Ovary (tissue), 10 donors: ENCODE measurements around the gene ZNF419. TPM values are rescaled to one million over a fixed set of nuclear protein-coding genes. Genes with fewer than 3 reads are reported as not detected.
"Not testable (repeated sequence)": the region's sequence is repeated elsewhere in the genome, so short reads cannot be mapped to it uniquely, and the experiment has no call there.

Experiments used
- DNase-seq, 5 donors: peaks; one replicate each; pipeline ENCODE4 v3.0.0-alpha.2; 2019 to 2020
- H3K27ac ChIP-seq, 2 donors: fragments of 200-600 bp; one replicate each; pipeline versions ENCODE4 v1.5.1 to v1.8.0; 2019 to 2022
- H3K27me3 ChIP-seq: fragments of 200-600 bp; one replicate; pipeline ENCODE4 v1.8.0; 2022
- H3K36me3 ChIP-seq: fragments of 200-600 bp; sonication (generic); one replicate; pipeline ENCODE4 v1.5.1; 2019
- H3K4me1 ChIP-seq: one replicate; pipeline ENCODE4 v1.8.1; 2013; ENCODE audit warnings: mild to moderate bottlenecking, moderate library complexity; ENCODE audit not compliant: insufficient read depth
- H3K4me3 ChIP-seq: fragments of 200-600 bp; sonication (generic); one replicate; pipeline ENCODE4 v1.5.1; 2017
- H3K9me3 ChIP-seq, 2 donors: fragments of 200-600 bp in 1 of 2; sonication (generic) in 1 of 2; one replicate each; pipeline versions ENCODE4 v1.5.1 to v1.8.1; 2013 to 2019; ENCODE audit warnings: mild to moderate bottlenecking in 1 of 2, moderate library complexity in 1 of 2
- EP300 ChIP-seq: sonication (generic); formaldehyde crosslinking; IDR thresholded peaks from one replicate; pipeline ENCODE4 v1.6.1; 2017; ENCODE audit warnings: antibody characterized with exemption
- POLR2A ChIP-seq: fragments of 450-650 bp; IDR thresholded peaks from one replicate; pipeline ENCODE4 v1.6.1; 2017; ENCODE audit warnings: antibody characterized with exemption, mild to moderate bottlenecking, moderate library complexity
- WGBS, 3 donors: extraction: QIAGEN DNeasy Blood & Tissue Kit in 1 of 3; methylation state at CpG; one replicate each; pipeline versions ENCODE4 v1.1.5 to v1.1.7; 2013 to 2017; 5-methylcytosine and 5-hydroxymethylcytosine counted together
- intact Hi-C, 4 donors: fragments of 100-400 bp; cut with DNase I; formaldehyde crosslinking; loops; one replicate each; pipeline versions ENCODE4 v1.11.0 to v1.15.1; 2022 to 2023
- long read RNA-seq, 3 donors: library from polyadenylated mRNA in 2 of 3; unstranded in 2 of 3; transcript quantifications; one replicate each; pipeline ENCODE4 v2.0.0 and lab custom pipeline, GENCODE V29; 2021 to 2026
- polyA plus RNA-seq, 2 donors: library from polyadenylated mRNA; stranded (reverse); fragments of 200-250 nt in 1 of 2; fragments of 350-450 nt in 1 of 2; fragmentation: Illumina TruSeq in 1 of 2; extraction: RNeasy Lipid Tissue Mini Kit (QIAGEN cat#74804) in 1 of 2; gene quantifications; one replicate each; pipeline ENCODE4 v1.2.3, GENCODE V29; 2013 to 2014
- total RNA-seq, 7 donors: library from RNA; depleted of rRNA in 2 of 7; stranded (reverse); fragments of >200 nt in 2 of 7; fragmentation: NEBNext Ultra II Directional in 3 of 7; extraction: Animal tissue kit (Norgen Biotek cat#: 25700) in 3 of 7; gene quantifications; one replicate each; pipeline versions ENCODE4 v1.1.0 to v1.2.4, GENCODE V29; 2016 to 2023
- TF ChIP-seq, protein P1 (sequence below), 3 donors: fragments of 450-650 bp in 2 of 3; fragments of 200-600 bp in 1 of 3; IDR thresholded peaks; one replicate each; pipeline versions ENCODE4 v1.5.1 to v1.8.0; 2016 to 2022; ENCODE audit warnings: antibody characterized with exemption in 3 of 3, mild to moderate bottlenecking in 1 of 3
- donor health status: DM: no; HTN: no; CAD: no; lungs with moderate emphysema.
- donor health status: DM: no; HTN: no; CAD: no.
- donor health status: Bipolar disorder and iron deficiency.
- donor health status: DM: yes; HTN: yes; CAD: no.
- donor health status: DM: no; HTN: no; CAD: no.
- donor health status: DM: yes; HTN: yes; CAD: no.

The ZNF419 gene
- total RNA-seq: 10 to 100 TPM in 6 of 7 donors, 1 to 10 TPM in 1; 6.8 to 14.7 (median 12.1) TPM
- 1 to 10 TPM; 7.2 to 8.5 TPM for polyA plus RNA-seq
- long read RNA-seq, donor 1, transcript ZNF419-202 (4 exons, 3,654 nt): minor isoform, 7 of 53 reads
- long read RNA-seq, donor 1, transcript ZNF419-212 (3 exons, 561 nt): minor isoform, 7 of 53 reads
- long read RNA-seq, donor 1, transcript ZNF419-204 (3 exons, 2,186 nt): minor isoform, 11 of 53 reads
- long read RNA-seq, donor 1, transcript ZNF419-207 (4 exons, 1,857 nt): major isoform, 13 of 53 reads
- long read RNA-seq, donor 1, partial matches to known transcripts: 0 of 53 reads
- long read RNA-seq, donor 1, other reads (novel, unspliced or antisense): 3 of 53 reads
- long read RNA-seq, donor 2, partial matches to known transcripts: 0 of 5 reads
- long read RNA-seq, donor 2, other reads (novel, unspliced or antisense): 0 of 5 reads
- long read RNA-seq, donor 3, transcript ZNF419-207 (4 exons, 1,857 nt): major isoform, 11 of 19 reads
- long read RNA-seq, donor 3, partial matches to known transcripts: 0 of 19 reads
- long read RNA-seq, donor 3, other reads (novel, unspliced or antisense): 2 of 19 reads

DNA sequence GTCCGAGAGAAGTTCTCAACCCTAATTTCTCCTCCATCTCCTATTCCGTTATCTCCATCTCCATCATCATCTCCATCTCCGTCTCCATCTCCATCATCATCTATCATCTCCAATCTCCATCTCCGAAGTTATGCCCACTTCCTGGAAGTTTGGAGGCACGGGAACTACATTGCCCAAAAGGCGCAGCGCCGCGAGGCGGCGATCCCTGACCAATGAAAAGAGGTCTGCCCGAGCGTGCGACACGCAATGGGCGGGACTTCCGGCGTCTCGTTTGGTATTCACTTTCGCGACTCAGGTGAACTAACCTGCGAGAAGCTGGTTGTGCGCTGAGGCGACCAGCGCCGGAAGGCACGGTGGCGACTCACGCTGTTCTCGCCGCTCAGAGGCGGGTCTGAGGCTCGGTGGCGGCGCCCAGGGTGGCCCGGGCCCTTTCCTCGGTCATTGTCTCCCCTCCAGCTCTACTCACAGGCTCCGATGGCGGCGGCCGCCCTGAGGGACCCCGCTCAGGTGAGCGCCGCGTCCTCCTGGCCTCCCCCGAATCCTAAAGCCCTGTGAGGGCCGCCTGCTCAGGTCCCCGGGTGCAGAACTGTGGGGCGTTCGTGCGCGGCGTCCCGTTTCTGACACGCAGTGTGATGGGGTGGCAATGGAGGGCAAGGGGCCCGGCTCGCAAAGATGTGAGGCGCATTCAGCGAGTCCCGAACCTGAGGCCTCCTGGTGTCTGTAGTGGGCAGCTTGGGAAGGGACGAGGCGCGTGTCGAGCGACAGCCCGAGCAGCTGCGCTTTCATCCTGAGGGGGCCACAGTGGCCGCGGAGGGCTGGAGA lies at the start of gene ZNF419:
Gene ZNF419, plus strand, starts transcription at position 274 of the 822 bp plus-strand sequence. Its CDS starts 201 bp downstream, at position 475.
- H3K27ac ChIP-seq: peak within 1 kb of the TSS; percentile 37 to 40
- H3K36me3 ChIP-seq: not testable (repeated sequence)

DNA sequence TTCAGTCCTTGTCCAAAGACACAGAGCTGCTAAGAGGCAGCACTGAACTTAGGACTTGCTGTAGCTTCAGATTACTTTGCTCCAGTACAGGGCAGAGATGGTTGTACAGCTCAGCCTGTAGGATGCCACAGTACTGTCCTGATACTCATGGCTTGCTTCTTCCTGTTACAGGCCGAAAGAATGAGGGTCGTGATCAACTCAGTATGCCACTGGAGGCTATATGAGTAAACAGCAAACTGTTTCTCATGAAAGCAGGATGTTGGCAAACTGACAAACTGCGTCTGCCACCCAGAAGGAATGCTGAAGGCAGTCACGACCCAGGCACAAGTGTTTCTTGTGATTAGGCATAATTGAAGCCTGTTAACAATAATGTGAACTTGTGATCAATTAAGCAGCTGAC lies 49.6 kb upstream of the ZNF419 start:
- H3K4me3 ChIP-seq: no peak overlapping the region
- peaks cover 3 to 27% of the 10 kb centered on the region in 2 donors for H3K9me3 ChIP-seq
- no peak overlapping the region for H3K27ac ChIP-seq
- 83 to 92% (median 89%) methylated on average over 4 of the region's 4 CpGs for WGBS, 3 donors
- DNase-seq: no peak
- H3K36me3 ChIP-seq: no peaks in the 10 kb centered on the region
- intact Hi-C loops: no loop called here
- no peaks in the 10 kb centered on the region for H3K27me3 ChIP-seq
- peaks cover 9% of the 10 kb centered on the region for H3K4me1 ChIP-seq
- TF ChIP-seq POLR2A: no peak

More for the DNA sequence above, at the start of gene ZNF419:
- H3K4me1 ChIP-seq, H3K27me3 ChIP-seq, intact Hi-C loops: not testable (repeated sequence)
- H3K4me3 ChIP-seq: peak within 1 kb of the TSS; percentile 98
- H3K9me3 ChIP-seq: peaks cover 0 to 15% of the 10 kb centered on the region in 2 donors
- 1% methylated on average over 30 to 60 of the region's 69 CpGs for WGBS, 3 donors
- peak; percentile 86 to 93 (median 89) for DNase-seq

DNA sequence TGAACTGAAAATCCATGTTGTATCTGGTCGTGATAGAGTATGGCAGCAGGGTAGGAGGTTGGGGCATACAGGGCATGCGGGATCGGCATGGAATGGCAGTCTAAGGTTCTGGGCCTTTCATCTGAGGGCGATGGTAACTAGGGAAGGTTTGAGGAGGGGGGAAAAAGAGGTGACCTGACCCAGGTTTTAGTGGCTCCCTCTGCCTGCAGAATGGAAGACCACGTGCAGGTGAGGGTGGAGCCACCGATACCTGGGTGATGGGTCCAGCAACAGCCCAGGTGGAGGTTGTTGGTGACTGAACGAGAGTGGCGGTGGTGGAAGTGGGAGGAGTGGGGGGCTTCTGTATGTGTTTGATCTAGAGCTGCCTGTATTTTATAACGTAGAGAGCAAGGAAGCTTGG lies 48.6 kb upstream of the ZNF419 start:
- no peaks in the 10 kb centered on the region for H3K27me3 ChIP-seq
- H3K4me3 ChIP-seq: no peak overlapping the region
- no peaks in the 10 kb centered on the region for H3K36me3 ChIP-seq
- 88 to 94% (median 93%) methylated on average over 9 of the region's 9 CpGs for WGBS, 3 donors
- peaks cover 3 to 36% of the 10 kb centered on the region in 2 donors for H3K9me3 ChIP-seq
- H3K4me1 ChIP-seq: peaks cover 9% of the 10 kb centered on the region
- no peak for DNase-seq
- no peak overlapping the region for H3K27ac ChIP-seq
- TF ChIP-seq, protein P1, sequence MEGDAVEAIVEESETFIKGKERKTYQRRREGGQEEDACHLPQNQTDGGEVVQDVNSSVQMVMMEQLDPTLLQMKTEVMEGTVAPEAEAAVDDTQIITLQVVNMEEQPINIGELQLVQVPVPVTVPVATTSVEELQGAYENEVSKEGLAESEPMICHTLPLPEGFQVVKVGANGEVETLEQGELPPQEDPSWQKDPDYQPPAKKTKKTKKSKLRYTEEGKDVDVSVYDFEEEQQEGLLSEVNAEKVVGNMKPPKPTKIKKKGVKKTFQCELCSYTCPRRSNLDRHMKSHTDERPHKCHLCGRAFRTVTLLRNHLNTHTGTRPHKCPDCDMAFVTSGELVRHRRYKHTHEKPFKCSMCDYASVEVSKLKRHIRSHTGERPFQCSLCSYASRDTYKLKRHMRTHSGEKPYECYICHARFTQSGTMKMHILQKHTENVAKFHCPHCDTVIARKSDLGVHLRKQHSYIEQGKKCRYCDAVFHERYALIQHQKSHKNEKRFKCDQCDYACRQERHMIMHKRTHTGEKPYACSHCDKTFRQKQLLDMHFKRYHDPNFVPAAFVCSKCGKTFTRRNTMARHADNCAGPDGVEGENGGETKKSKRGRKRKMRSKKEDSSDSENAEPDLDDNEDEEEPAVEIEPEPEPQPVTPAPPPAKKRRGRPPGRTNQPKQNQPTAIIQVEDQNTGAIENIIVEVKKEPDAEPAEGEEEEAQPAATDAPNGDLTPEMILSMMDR (IDR thresholded peaks at IDR 0.05): no peak
- TF ChIP-seq POLR2A (no peak), EP300 (no peak)
- intact Hi-C loops: no loop called here

DNA sequence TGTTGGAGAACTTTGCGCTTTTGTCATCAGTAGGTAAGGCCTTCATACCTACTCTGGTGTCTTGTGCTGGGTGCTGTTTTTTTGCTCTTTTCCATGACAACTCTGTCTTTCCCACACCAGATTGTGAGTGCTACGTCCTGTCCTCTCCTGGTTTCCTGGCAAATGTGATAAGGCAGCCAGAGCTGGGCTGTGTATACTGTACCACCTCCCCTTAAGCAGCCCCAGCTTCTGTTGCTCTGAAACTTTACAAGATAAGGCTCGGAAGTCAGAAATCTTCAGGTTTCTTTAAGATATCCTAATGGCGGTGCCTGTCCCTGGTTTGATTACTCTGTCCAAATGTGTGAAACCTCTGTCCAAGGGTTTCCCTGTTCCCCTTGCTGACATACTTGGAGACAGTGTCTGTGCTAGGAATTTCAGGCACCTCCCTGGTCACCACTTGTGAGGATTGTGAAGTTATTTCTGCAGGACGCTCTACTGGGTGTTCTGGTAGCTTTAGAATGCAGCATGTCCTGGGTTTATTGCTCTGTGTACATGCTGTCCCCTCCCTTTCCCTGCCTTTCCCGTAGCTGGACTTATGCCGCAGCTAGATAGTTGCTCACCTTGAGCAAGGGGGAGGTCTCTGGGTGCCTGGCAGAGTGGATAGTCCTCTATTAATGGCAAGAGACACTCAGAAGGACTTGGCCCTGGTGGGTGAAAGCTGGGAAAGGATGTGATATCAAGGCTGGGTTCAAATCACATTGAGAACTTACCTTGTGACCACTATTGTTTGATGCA lies 45.4 kb upstream of the ZNF419 start:
- H3K27me3 ChIP-seq: no peaks in the 10 kb centered on the region
- DNase-seq: no peak
- no peaks in the 10 kb centered on the region for H3K36me3 ChIP-seq
- WGBS, 3 donors: 82 to 93% (median 87%) methylated on average over 7 of the region's 7 CpGs
- peaks cover 6 to 54% of the 10 kb centered on the region in 2 donors for H3K9me3 ChIP-seq
- intact Hi-C loops: no loop called here
- TF ChIP-seq, protein P1 (IDR thresholded peaks at IDR 0.05): no peak
- no peak overlapping the region for H3K27ac ChIP-seq
- H3K4me1 ChIP-seq: no peaks in the 10 kb centered on the region
- H3K4me3 ChIP-seq: no peak overlapping the region

DNA sequence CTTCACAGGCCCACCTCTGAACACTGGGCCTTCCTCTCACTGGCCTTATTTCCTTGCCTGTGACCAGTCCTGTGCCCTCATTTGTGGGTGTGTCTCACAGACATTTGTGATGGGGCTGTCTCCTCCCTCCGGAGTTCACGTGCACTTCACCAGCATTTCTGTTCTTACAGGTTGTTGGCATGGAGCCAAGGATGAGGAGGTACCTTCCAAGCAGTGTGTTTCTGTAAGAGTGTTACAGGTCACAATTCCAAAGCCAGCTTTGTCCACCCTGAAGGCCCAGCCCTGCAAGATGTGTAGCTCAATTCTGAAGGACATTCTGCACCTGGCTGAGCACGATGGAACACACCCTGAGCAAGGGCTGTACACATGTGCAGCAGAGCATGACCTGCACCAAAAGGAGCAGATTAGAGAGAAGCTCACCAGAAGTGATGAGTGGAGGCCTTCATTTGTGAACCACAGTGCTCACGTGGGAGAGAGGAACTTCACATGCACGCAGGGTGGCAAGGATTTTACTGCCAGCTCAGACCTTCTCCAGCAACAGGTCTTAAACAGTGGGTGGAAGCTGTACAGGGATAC lies 44.3 kb upstream of the ZNF419 start:
- no peaks in the 10 kb centered on the region for H3K27me3 ChIP-seq
- H3K4me3 ChIP-seq: no peak overlapping the region
- TF ChIP-seq POLR2A (no peak), EP300 (no peak)
- TF ChIP-seq, protein P1 (IDR thresholded peaks at IDR 0.05): no peak
- peaks cover 6 to 61% of the 10 kb centered on the region in 2 donors for H3K9me3 ChIP-seq
- no peak overlapping the region for H3K27ac ChIP-seq
- intact Hi-C loops: no loop called here
- H3K4me1 ChIP-seq: no peaks in the 10 kb centered on the region
- no peaks in the 10 kb centered on the region for H3K36me3 ChIP-seq
- 76 to 83% (median 83%) methylated on average over 5 of the region's 5 CpGs for WGBS, 3 donors
- DNase-seq: no peak
